Ovary (tissue), 9 donors: ENCODE data around the gene CCDC167. TPM values are rescaled to one million over a fixed set of nuclear protein-coding genes. Genes with fewer than 3 reads are reported as not detected.
"Not testable (repeated sequence)": the region's sequence is repeated elsewhere in the genome, so short reads cannot be mapped to it uniquely, and the experiment has no call there.

ENCODE experiments used
- DNase-seq, 5 donors: peaks; one replicate each; pipeline ENCODE4 v3.0.0-alpha.2; 2019 to 2020
- H3K27ac ChIP-seq, 2 donors: fragments of 200-600 bp; one replicate each; pipeline versions ENCODE4 v1.5.1 to v1.8.0; 2019 to 2022
- H3K27me3 ChIP-seq: fragments of 200-600 bp; one replicate; pipeline ENCODE4 v1.8.0; 2022
- H3K36me3 ChIP-seq: fragments of 200-600 bp; sonication (generic); one replicate; pipeline ENCODE4 v1.5.1; 2019
- H3K4me1 ChIP-seq: one replicate; pipeline ENCODE4 v1.8.1; 2013; ENCODE audit warnings: mild to moderate bottlenecking, moderate library complexity; ENCODE audit not compliant: insufficient read depth
- H3K4me3 ChIP-seq: fragments of 200-600 bp; sonication (generic); one replicate; pipeline ENCODE4 v1.5.1; 2017
- H3K9me3 ChIP-seq, 2 donors: fragments of 200-600 bp in 1 of 2; sonication (generic) in 1 of 2; one replicate each; pipeline versions ENCODE4 v1.5.1 to v1.8.1; 2013 to 2019; ENCODE audit warnings: mild to moderate bottlenecking in 1 of 2, moderate library complexity in 1 of 2
- EP300 ChIP-seq: sonication (generic); formaldehyde crosslinking; IDR thresholded peaks from one replicate; pipeline ENCODE4 v1.6.1; 2017; ENCODE audit warnings: antibody characterized with exemption
- POLR2A ChIP-seq: fragments of 450-650 bp; IDR thresholded peaks from one replicate; pipeline ENCODE4 v1.6.1; 2017; ENCODE audit warnings: antibody characterized with exemption, mild to moderate bottlenecking, moderate library complexity
- WGBS, 3 donors: extraction: QIAGEN DNeasy Blood & Tissue Kit in 1 of 3; methylation state at CpG; one replicate each; pipeline versions ENCODE4 v1.1.5 to v1.1.7; 2013 to 2017; 5-methylcytosine and 5-hydroxymethylcytosine counted together
- intact Hi-C, 4 donors: fragments of 100-400 bp; cut with DNase I; formaldehyde crosslinking; loops; one replicate each; pipeline versions ENCODE4 v1.11.0 to v1.15.1; 2022 to 2023
- polyA plus RNA-seq, 2 donors: library from polyadenylated mRNA; stranded (reverse); fragments of 200-250 nt in 1 of 2; fragments of 350-450 nt in 1 of 2; fragmentation: Illumina TruSeq in 1 of 2; extraction: RNeasy Lipid Tissue Mini Kit (QIAGEN cat#74804) in 1 of 2; gene quantifications; one replicate each; pipeline ENCODE4 v1.2.3, GENCODE V29; 2013 to 2014
- total RNA-seq, 7 donors: library from RNA; depleted of rRNA in 2 of 7; stranded (reverse); fragments of >200 nt in 2 of 7; fragmentation: NEBNext Ultra II Directional in 3 of 7; extraction: Animal tissue kit (Norgen Biotek cat#: 25700) in 3 of 7; gene quantifications; one replicate each; pipeline versions ENCODE4 v1.1.0 to v1.2.4, GENCODE V29; 2016 to 2023
- TF ChIP-seq, protein P1 (sequence below), 3 donors: fragments of 450-650 bp in 2 of 3; fragments of 200-600 bp in 1 of 3; IDR thresholded peaks; one replicate each; pipeline versions ENCODE4 v1.5.1 to v1.8.0; 2016 to 2022; ENCODE audit warnings: antibody characterized with exemption in 3 of 3, mild to moderate bottlenecking in 1 of 3
- donor health status: DM: no; HTN: no; CAD: no; lungs with moderate emphysema.
- donor health status: DM: no; HTN: no; CAD: no.
- donor health status: Bipolar disorder and iron deficiency.
- donor health status: DM: yes; HTN: yes; CAD: no.
- donor health status: DM: no; HTN: no; CAD: no.
- donor health status: DM: yes; HTN: yes; CAD: no.

The CCDC167 gene
- total and polyA plus RNA-seq, 9 donors: 4.4 to 21.9 (median 9.0) TPM

- Histone ChIP-seq H3K4me1 (peaks cover 2% of the 10 kb centered on the region), H3K36me3 (no peaks in the 10 kb centered on the region), H3K27ac (no peak overlapping the region), H3K4me3 (no peak overlapping the region), H3K27me3 (no peaks in the 10 kb centered on the region), H3K9me3 (no peaks in the 10 kb centered on the region)
- no peak for TF ChIP-seq POLR2A
- no peak for TF ChIP-seq EP300
- TF ChIP-seq, protein P1, sequence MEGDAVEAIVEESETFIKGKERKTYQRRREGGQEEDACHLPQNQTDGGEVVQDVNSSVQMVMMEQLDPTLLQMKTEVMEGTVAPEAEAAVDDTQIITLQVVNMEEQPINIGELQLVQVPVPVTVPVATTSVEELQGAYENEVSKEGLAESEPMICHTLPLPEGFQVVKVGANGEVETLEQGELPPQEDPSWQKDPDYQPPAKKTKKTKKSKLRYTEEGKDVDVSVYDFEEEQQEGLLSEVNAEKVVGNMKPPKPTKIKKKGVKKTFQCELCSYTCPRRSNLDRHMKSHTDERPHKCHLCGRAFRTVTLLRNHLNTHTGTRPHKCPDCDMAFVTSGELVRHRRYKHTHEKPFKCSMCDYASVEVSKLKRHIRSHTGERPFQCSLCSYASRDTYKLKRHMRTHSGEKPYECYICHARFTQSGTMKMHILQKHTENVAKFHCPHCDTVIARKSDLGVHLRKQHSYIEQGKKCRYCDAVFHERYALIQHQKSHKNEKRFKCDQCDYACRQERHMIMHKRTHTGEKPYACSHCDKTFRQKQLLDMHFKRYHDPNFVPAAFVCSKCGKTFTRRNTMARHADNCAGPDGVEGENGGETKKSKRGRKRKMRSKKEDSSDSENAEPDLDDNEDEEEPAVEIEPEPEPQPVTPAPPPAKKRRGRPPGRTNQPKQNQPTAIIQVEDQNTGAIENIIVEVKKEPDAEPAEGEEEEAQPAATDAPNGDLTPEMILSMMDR (IDR thresholded peaks at IDR 0.05): no peak
- DNase-seq: no peak
- intact Hi-C loops: no loop called here
- WGBS, 3 donors: 84 to 89% (median 89%) methylated on average over 3 of the region's 3 CpGs
Measured at GRCh38 chr6:37452522-37452921, 47.2 kb downstream of the CCDC167 start.

- Histone ChIP-seq H3K36me3 (no peaks in the 10 kb centered on the region), H3K4me1 (no peaks in the 10 kb centered on the region)
- 74 to 80% (median 75%) methylated on average over 2 of the region's 2 CpGs for WGBS, 3 donors
Measured at GRCh38 chr6:37451441-37452193, 48.1 kb downstream of the CCDC167 start.

GRCh38 chr6:37449984-37450383, 49.7 kb downstream of the CCDC167 start:
- DNase-seq: no peak
- no peaks in the 10 kb centered on the region for H3K4me1 ChIP-seq
- H3K27ac ChIP-seq: no peak overlapping the region
- H3K27me3 ChIP-seq: no peaks in the 10 kb centered on the region
- TF ChIP-seq POLR2A (no peak), EP300 (no peak)
- TF ChIP-seq, protein P1 (IDR thresholded peaks at IDR 0.05): no peak
- H3K36me3 ChIP-seq: no peaks in the 10 kb centered on the region
- WGBS, 3 donors: 86 to 93% (median 88%) methylated on average over 4 of the region's 4 CpGs
- intact Hi-C loops: no loop called here
- no peaks in the 10 kb centered on the region for H3K9me3 ChIP-seq
- H3K4me3 ChIP-seq: no peak overlapping the region

More at GRCh38 chr6:37451441-37452193, 48.1 kb downstream of the CCDC167 start:
- Histone ChIP-seq H3K4me3 (no peak overlapping the region), H3K27ac (no peak overlapping the region), H3K9me3 (no peaks in the 10 kb centered on the region), H3K27me3 (no peaks in the 10 kb centered on the region)
- intact Hi-C loops: no loop called here
- TF ChIP-seq POLR2A (no peak), EP300 (no peak)
- TF ChIP-seq, protein P1 (IDR thresholded peaks at IDR 0.05): no peak
- DNase-seq: no peak

- H3K36me3 ChIP-seq, H3K4me3 ChIP-seq, H3K9me3 ChIP-seq, H3K4me1 ChIP-seq, H3K27me3 ChIP-seq, DNase-seq, intact Hi-C loops: not testable (repeated sequence)
- WGBS, 3 donors: 64 to 76% (median 65%) methylated on average over 5 of the region's 5 CpGs
- H3K27ac ChIP-seq: peak overlapping the region; percentile 49 to 65
Measured at GRCh38 chr6:37443216-37443542, 56.5 kb downstream of the CCDC167 start.

GRCh38 chr6:37442416-37443215, 57.1 kb downstream of the CCDC167 start:
- H3K27me3 ChIP-seq: no peaks in the 10 kb centered on the region
- peaks cover 1% of the 10 kb centered on the region for H3K4me1 ChIP-seq
- intact Hi-C loops: no loop called here
- WGBS, 3 donors: 1 to 9% (median 2%) methylated on average over 4 of the region's 4 CpGs
- H3K4me3 ChIP-seq: peak overlapping the region; percentile 0
- H3K9me3 ChIP-seq: no peaks in the 10 kb centered on the region
- peak overlapping the region; percentile 49 to 65 for H3K27ac ChIP-seq
- no peaks in the 10 kb centered on the region for H3K36me3 ChIP-seq
- no peak for TF ChIP-seq EP300
- TF ChIP-seq POLR2A: no peak
- TF ChIP-seq, protein P1 (IDR thresholded peaks at IDR 0.05): no peak
- no peak for DNase-seq
